Heart left ventricle (tissue), 16 donors: ENCODE data around the gene SLC39A10. TPM values are rescaled to one million over a fixed set of nuclear protein-coding genes. Genes with fewer than 3 reads are reported as not detected.

Experiments used
- ATAC-seq, 4 donors: fragments of 200-7000 bp; cut with Tn5 transposase; one replicate each; pipeline ENCODE4 v1.9.1; 2020 to 2022; ENCODE audit warnings: moderate library complexity in 4 of 4, mild to moderate bottlenecking in 3 of 4, moderate number of reproducible peaks in 1 of 4
- DNase-seq, 5 donors: peaks; one replicate each; pipeline ENCODE4 v3.0.0-alpha.2; 2020
- H3K27ac ChIP-seq, 12 donors: fragments of 200-600 bp; sonication (generic) in 4 of 12; one replicate each; pipeline versions ENCODE4 v1.5.0 to v1.8.0; 2016 to 2022; ENCODE audit warnings: mild to moderate bottlenecking in 2 of 12
- H3K27me3 ChIP-seq, 9 donors: fragments of 200-600 bp; sonication (generic) in 2 of 9; one replicate each; pipeline versions ENCODE4 v1.5.1 to v1.8.0; 2016 to 2022; ENCODE audit warnings: mild to moderate bottlenecking in 3 of 9
- H3K36me3 ChIP-seq, 9 donors: fragments of 200-600 bp; sonication (generic) in 2 of 9; one replicate each; pipeline versions ENCODE4 v1.5.0 to v1.8.0; 2018 to 2022; ENCODE audit warnings: mild to moderate bottlenecking in 2 of 9
- H3K4me1 ChIP-seq, 12 donors: fragments of 200-600 bp; sonication (generic) in 4 of 12; one replicate each; pipeline versions ENCODE4 v1.5.0 to v1.8.0; 2016 to 2022; ENCODE audit warnings: mild to moderate bottlenecking in 3 of 12
- H3K4me3 ChIP-seq, 12 donors: fragments of 200-600 bp; sonication (generic) in 4 of 12; one replicate each; pipeline versions ENCODE4 v1.5.0 to v1.8.0; 2017 to 2022; ENCODE audit warnings: mild to moderate bottlenecking in 9 of 12, moderate library complexity in 4 of 12
- H3K9me3 ChIP-seq, 12 donors: fragments of 200-600 bp; sonication (generic) in 4 of 12; one replicate each; pipeline versions ENCODE4 v1.5.0 to v1.8.0; 2016 to 2022; ENCODE audit warnings: mild to moderate bottlenecking in 1 of 12
- POLR2A ChIP-seq, 2 donors: fragments of 450-650 bp; IDR thresholded peaks; one replicate each; pipeline ENCODE4 v1.6.1; 2017; ENCODE audit warnings: antibody characterized with exemption in 2 of 2, mild to moderate bottlenecking in 2 of 2, moderate library complexity in 2 of 2
- WGBS, 4 donors: extraction: QIAGEN DNeasy Blood & Tissue Kit in 2 of 4; methylation state at CpG; one replicate each; pipeline versions ENCODE4 v1.1.5 to v1.1.7; 2013 to 2018; 5-methylcytosine and 5-hydroxymethylcytosine counted together
- intact Hi-C, 10 donors: fragments of 100-400 bp; cut with DNase I; formaldehyde crosslinking; loops; one replicate each; pipeline versions ENCODE4 v1.11.1 to v1.14.2; 2022
- polyA plus RNA-seq, 2 donors: library from polyadenylated mRNA; stranded (reverse); fragments of 200-250 nt; gene quantifications; one replicate each; pipeline ENCODE4 v1.2.3, GENCODE V29; 2013
- total RNA-seq, 9 donors: library from RNA; depleted of rRNA in 2 of 9; stranded (reverse); fragments of >200 nt in 2 of 9; fragmentation: NEBNext Ultra II Directional in 3 of 9; extraction: Animal tissue kit (Norgen Biotek cat#: 25700) in 3 of 9; gene quantifications; one replicate each; pipeline versions ENCODE4 v1.1.0 to v1.2.4, GENCODE V29; 2016 to 2023
- TF ChIP-seq, protein P1 (sequence below), 12 donors: fragments of 200-600 bp; sonication (generic) in 4 of 12; IDR thresholded peaks; one replicate each; pipeline versions ENCODE4 v1.5.0 to v1.8.0; 2018 to 2022; ENCODE audit warnings: antibody characterized with exemption in 12 of 12, mild to moderate bottlenecking in 5 of 12
- donor health status: ischemic (EF 13 %, LVEDD 7.1; RV severe dilation, severe dysfunction).
- donor health status: healthy with polysubstance abuse.
- donor health status: DM: no; HTN: yes; CAD: no.
- donor health status: DM: no; HTN: no; CAD: no.
- donor health status: ischemic (EF 25% LVEDD 6.9; RV normal size, moderate dysfunction).
- donor health status: ischemic (EF 25% LVEDD 5.7; RV mildly dilated, moderate dysfunction).
- donor health status: healthy.
- donor health status: DM: yes; HTN: yes; CAD: no.
- donor health status: ischemic (EF 35%, LVEDD 5.7; RV mildly dilated, moderate dysfunction).
- donor health status: nonischemic (EF 11% LVEDD 7.7; RV severe dilation, severe dysfunction).
- donor health status: DM: yes; HTN: yes; CAD: no.
- donor health status: PGD.
- donor health status: ischemic (EF 29% LVEDD 5.4; RV normal size, mild dysfunction).
- donor health status: nonischemic (EF 23%, LVEDD 6.1; RV moderate dilation, normal function).

The SLC39A10 gene
- total and polyA plus RNA-seq, 11 donors = 3.1 to 18.2 (median 9.2) TPM

- WGBS, 4 donors = 90 to 95% (median 92%) methylated on average over 4 of the region's 4 CpGs
- Histone ChIP-seq H3K36me3 (no peaks in the 10 kb centered on the region), H3K4me3 (no peak overlapping the region), H3K9me3 (no peaks in the 10 kb centered on the region), H3K27ac (no peak overlapping the region), H3K4me1 (no peaks in the 10 kb centered on the region), H3K27me3 (no peaks in the 10 kb centered on the region)
- TF ChIP-seq POLR2A (IDR thresholded peaks at IDR 0.05) = no peak
- TF ChIP-seq, protein P1, sequence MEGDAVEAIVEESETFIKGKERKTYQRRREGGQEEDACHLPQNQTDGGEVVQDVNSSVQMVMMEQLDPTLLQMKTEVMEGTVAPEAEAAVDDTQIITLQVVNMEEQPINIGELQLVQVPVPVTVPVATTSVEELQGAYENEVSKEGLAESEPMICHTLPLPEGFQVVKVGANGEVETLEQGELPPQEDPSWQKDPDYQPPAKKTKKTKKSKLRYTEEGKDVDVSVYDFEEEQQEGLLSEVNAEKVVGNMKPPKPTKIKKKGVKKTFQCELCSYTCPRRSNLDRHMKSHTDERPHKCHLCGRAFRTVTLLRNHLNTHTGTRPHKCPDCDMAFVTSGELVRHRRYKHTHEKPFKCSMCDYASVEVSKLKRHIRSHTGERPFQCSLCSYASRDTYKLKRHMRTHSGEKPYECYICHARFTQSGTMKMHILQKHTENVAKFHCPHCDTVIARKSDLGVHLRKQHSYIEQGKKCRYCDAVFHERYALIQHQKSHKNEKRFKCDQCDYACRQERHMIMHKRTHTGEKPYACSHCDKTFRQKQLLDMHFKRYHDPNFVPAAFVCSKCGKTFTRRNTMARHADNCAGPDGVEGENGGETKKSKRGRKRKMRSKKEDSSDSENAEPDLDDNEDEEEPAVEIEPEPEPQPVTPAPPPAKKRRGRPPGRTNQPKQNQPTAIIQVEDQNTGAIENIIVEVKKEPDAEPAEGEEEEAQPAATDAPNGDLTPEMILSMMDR (IDR thresholded peaks at IDR 0.05) = no peak
- ATAC-seq (no peak), DNase-seq (no peak)
- intact Hi-C loops = no loop called here
Measured at GRCh38 chr2:195672674-195673073, 15.6 kb downstream of the SLC39A10 start.

DNA sequence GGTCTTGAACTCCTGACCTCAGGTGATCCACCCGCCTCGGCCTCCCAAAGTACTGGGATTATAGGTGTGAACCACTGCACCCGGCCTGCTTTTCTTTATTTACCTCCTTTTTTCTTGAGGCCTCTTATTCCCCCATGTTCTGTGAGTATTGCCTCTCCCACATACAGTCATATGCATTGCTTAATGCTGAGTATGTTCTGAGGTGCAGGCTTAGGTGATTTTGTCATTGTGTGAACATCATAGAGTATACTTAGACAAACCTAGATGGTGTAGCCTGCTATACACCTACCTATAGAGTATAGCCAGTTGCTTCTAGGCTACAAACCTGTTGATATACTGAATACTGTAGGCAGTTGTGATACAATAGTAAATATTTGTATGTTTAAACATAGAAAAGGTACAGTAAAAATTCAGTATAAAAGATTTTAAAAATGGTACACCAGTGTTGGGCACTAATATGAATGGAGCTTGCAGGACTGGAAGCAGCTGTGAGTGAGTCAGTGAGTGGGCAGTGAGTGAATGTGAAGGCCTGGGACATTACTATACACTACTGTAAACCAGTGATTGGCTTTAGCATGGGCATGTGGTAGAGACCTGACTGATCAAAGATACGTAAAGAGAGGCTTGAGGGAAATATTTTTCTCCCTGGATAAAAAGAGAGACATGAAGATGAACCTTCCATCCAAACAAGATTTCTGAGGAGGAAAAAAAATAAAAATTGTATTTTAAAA is 17.6 kb downstream of the SLC39A10 start:
- Histone ChIP-seq H3K4me1 (no peaks in the 10 kb centered on the region), H3K4me3 (no peak overlapping the region), H3K27ac (no peak overlapping the region), H3K9me3 (no peaks in the 10 kb centered on the region), H3K36me3 (no peaks in the 10 kb centered on the region), H3K27me3 (no peaks in the 10 kb centered on the region)
- WGBS, 4 donors = 93 to 97% (median 97%) methylated on average over 4 of the region's 4 CpGs
- intact Hi-C loops = no loop called here
- DNase-seq (no peak), ATAC-seq (no peak)
- TF ChIP-seq POLR2A (IDR thresholded peaks at IDR 0.05) = no peak

- 94 to 98% (median 96%) methylated on average over 7 of the region's 7 CpGs for WGBS, 4 donors
- no peak overlapping the region for H3K27ac ChIP-seq
- TF ChIP-seq, protein P1 (IDR thresholded peaks at IDR 0.05) = no peak
- TF ChIP-seq POLR2A (IDR thresholded peaks at IDR 0.05) = no peak
- H3K9me3 ChIP-seq = no peaks in the 10 kb centered on the region
- DNase-seq (no peak), ATAC-seq (no peak)
- H3K27me3 ChIP-seq = no peaks in the 10 kb centered on the region
- H3K36me3 ChIP-seq = peaks cover 0 to 10% (median 8%) of the 10 kb centered on the region in 9 donors
- no peaks in the 10 kb centered on the region for H3K4me1 ChIP-seq
- intact Hi-C loops = no loop called here
- H3K4me3 ChIP-seq = no peak overlapping the region
Measured at GRCh38 chr2:195675783-195676427, 18.9 kb downstream of the SLC39A10 start.

DNA sequence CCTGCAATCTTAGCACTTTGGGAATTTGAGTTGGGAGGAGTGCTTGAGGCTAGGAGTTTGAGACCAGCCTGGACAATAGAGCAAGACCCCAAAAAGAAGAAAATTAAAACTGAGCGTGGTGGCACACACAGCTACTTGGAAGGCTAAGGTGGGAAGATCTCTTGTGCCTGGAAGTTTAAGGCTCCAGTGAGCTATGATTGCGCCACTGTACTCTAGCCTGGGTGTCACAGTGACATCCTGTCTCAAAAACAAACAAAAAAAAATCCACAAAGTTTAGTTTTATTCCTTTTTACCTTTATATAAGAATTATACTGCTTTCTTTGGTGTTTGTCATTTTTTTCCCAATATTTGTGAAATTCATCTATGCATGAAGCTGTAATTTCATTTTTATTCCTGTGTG is 20.3 kb downstream of the SLC39A10 start:
- Histone ChIP-seq H3K4me3 (no peak overlapping the region), H3K36me3 (peaks cover 0 to 14% (median 8%) of the 10 kb centered on the region in 9 donors), H3K27ac (no peak overlapping the region), H3K27me3 (no peaks in the 10 kb centered on the region), H3K4me1 (no peaks in the 10 kb centered on the region), H3K9me3 (no peaks in the 10 kb centered on the region)
- WGBS, 4 donors = 97 to 99% (median 97%) methylated on average over 2 of the region's 2 CpGs
- TF ChIP-seq POLR2A (IDR thresholded peaks at IDR 0.05) = no peak
- TF ChIP-seq, protein P1 (IDR thresholded peaks at IDR 0.05) = no peak
- ATAC-seq (no peak), DNase-seq (no peak)
- intact Hi-C loops = no loop called here
